ENCODE results near the gene MYRF. TPM values are rescaled to one million over a fixed set of nuclear protein-coding genes. Genes with fewer than 3 reads are reported as not detected.

MYRF gene
- total RNA-seq, 1 donor from 2014 or later: 0.78 TPM

- Mint-ChIP-seq H3K9me3 (no peaks in the 10 kb centered on the region), H3K27ac (peak overlapping the region; percentile 74), H3K27me3 (peaks cover 8% of the 10 kb centered on the region), H3K36me3 (ENCODE audit: low read depth) (no peaks in the 10 kb centered on the region), H3K4me1 (peaks cover 29% of the 10 kb centered on the region), H3K4me3 (peak overlapping the region; percentile 89)
- no peak for ATAC-seq (ENCODE audit: low read depth)
- TF ChIP-seq CTCF (IDR thresholded peaks at IDR 0.05): no peak
- intact Hi-C loops (cut with micrococcal nuclease): loop anchor here (2.0 kb wide), 1 partner anchor 32 kb away; no protein-coding TSS in a partner anchor
- POLR2A ChIA-PET: interaction anchor here (0.6 to 3.7 kb wide), 9 partner anchors 10 to 139 kb away, joined by 3 to 61 read pairs (median 3); partner anchors contain the start of genes FADS1, FADS3 and FTH1
- CTCF ChIA-PET: interaction anchor here (1.2 to 4.3 kb wide), 2 partner anchors 12 to 280 kb away, joined by 3 to 32 read pairs; partner anchors contain the start of gene FADS1
- no peak for DNase-seq
Observed at GRCh38 chr11:61828379-61828628, 75.9 kb downstream of the MYRF start.

GRCh38 chr11:61828629-61829407, 76.4 kb downstream of the MYRF start:
- Mint-ChIP-seq H3K27ac (no peak overlapping the region), H3K36me3 (ENCODE audit: low read depth) (no peaks in the 10 kb centered on the region), H3K9me3 (no peaks in the 10 kb centered on the region), H3K27me3 (peaks cover 8% of the 10 kb centered on the region), H3K4me3 (peak overlapping the region; percentile 89), H3K4me1 (peaks cover 35% of the 10 kb centered on the region)
- ChIA-PET POLR2A (interaction anchor here (0.6 to 3.7 kb wide), 6 partner anchors 14 to 135 kb away, joined by 3 to 61 read pairs (median 4); partner anchors contain the start of genes FADS1 and FADS3), CTCF (interaction anchor here (1.0 to 4.3 kb wide), 4 partner anchors 13 to 279 kb away, joined by 3 to 32 read pairs (median 3); partner anchors contain the start of gene FADS1)
- intact Hi-C loops (cut with micrococcal nuclease): loop anchor here (2.0 kb wide), 1 partner anchor 32 kb away; no protein-coding TSS in a partner anchor
- DNase-seq: peak; percentile 46
- peak; percentile 19 for ATAC-seq (ENCODE audit: low read depth)
- no peak for TF ChIP-seq CTCF (IDR thresholded peaks at IDR 0.05)

GRCh38 chr11:61829806-61830205, 77.4 kb downstream of the MYRF start:
- Mint-ChIP-seq H3K9me3 (no peaks in the 10 kb centered on the region), H3K27ac (no peak overlapping the region), H3K4me1 (peaks cover 44% of the 10 kb centered on the region), H3K27me3 (peaks cover 8% of the 10 kb centered on the region), H3K36me3 (ENCODE audit: low read depth) (no peaks in the 10 kb centered on the region), H3K4me3 (peak overlapping the region; percentile 55)
- ATAC-seq (ENCODE audit: low read depth): no peak
- intact Hi-C loops (cut with micrococcal nuclease): loop anchor here (2.0 kb wide), 1 partner anchor 33 kb away; no protein-coding TSS in a partner anchor
- no peak for TF ChIP-seq CTCF (IDR thresholded peaks at IDR 0.05)
- CTCF ChIA-PET: interaction anchor here (0.6 to 4.3 kb wide), 4 partner anchors 11 to 278 kb away, joined by 3 to 32 read pairs (median 3); partner anchors contain the start of gene FADS1
- no peak for DNase-seq
- POLR2A ChIA-PET: interaction anchor here (3.7 kb wide), 1 partner anchor 15 kb away, joined by 61 read pairs; the partner anchor contains the start of gene FADS1

GRCh38 chr11:61830237-61831105, 78.0 kb downstream of the MYRF start:
- no peak for DNase-seq
- Mint-ChIP-seq H3K4me1 (peaks cover 49% of the 10 kb centered on the region), H3K27ac (no peak overlapping the region), H3K27me3 (peaks cover 8% of the 10 kb centered on the region), H3K36me3 (ENCODE audit: low read depth) (no peaks in the 10 kb centered on the region), H3K4me3 (no peak overlapping the region), H3K9me3 (no peaks in the 10 kb centered on the region)
- CTCF ChIA-PET: interaction anchor here (0.6 to 4.3 kb wide), 4 partner anchors 11 to 117 kb away, joined by 3 to 32 read pairs (median 4); partner anchors contain the start of gene FADS1
- no peak for TF ChIP-seq CTCF (IDR thresholded peaks at IDR 0.05)
- POLR2A ChIA-PET: interaction anchor here (1.0 to 3.7 kb wide), 3 partner anchors 15 to 60 kb away, joined by 3 to 61 read pairs (median 4); partner anchors contain the start of genes FADS1 and FADS3
- intact Hi-C loops (cut with micrococcal nuclease): no loop called here
- no peak for ATAC-seq (ENCODE audit: low read depth)
